H7 (cell line): Measurements from ENCODE around the gene PHB1. TPM values are rescaled to one million over a fixed set of nuclear protein-coding genes. Genes with fewer than 3 reads are reported as not detected.

Experiments used
- DNase-seq: peaks from one replicate; pipeline ENCODE4 v3.0.0; 2012
- H3K27me3 ChIP-seq: 2 replicates; pipeline ENCODE4 v1.6.0; 2011; ENCODE audit warnings: mild to moderate bottlenecking, low read length; ENCODE audit not compliant: control insufficient read depth, insufficient read depth
- H3K36me3 ChIP-seq: replicated peaks from 2 replicates; pipeline ENCODE4 v1.5.1; 2011; ENCODE audit warnings: low read length; ENCODE audit not compliant: control insufficient read depth, insufficient read depth
- H3K4me3 ChIP-seq: 2 replicates; pipeline ENCODE4 v1.5.1; 2011; ENCODE audit warnings: low read depth, mild to moderate bottlenecking, control low read depth, low read length, moderate library complexity; ENCODE audit not compliant: insufficient read depth
- total RNA-seq: library from RNA; depleted of rRNA; stranded (reverse); fragments of >200 nt; shearing (Covaris generic); gene quantifications from 2 replicates; pipeline ENCODE4 v1.2.3, GENCODE V29; 2014; rRNA removed

PHB1 gene
- 310 and 384 TPM in 2 replicates for total RNA-seq

DNA sequence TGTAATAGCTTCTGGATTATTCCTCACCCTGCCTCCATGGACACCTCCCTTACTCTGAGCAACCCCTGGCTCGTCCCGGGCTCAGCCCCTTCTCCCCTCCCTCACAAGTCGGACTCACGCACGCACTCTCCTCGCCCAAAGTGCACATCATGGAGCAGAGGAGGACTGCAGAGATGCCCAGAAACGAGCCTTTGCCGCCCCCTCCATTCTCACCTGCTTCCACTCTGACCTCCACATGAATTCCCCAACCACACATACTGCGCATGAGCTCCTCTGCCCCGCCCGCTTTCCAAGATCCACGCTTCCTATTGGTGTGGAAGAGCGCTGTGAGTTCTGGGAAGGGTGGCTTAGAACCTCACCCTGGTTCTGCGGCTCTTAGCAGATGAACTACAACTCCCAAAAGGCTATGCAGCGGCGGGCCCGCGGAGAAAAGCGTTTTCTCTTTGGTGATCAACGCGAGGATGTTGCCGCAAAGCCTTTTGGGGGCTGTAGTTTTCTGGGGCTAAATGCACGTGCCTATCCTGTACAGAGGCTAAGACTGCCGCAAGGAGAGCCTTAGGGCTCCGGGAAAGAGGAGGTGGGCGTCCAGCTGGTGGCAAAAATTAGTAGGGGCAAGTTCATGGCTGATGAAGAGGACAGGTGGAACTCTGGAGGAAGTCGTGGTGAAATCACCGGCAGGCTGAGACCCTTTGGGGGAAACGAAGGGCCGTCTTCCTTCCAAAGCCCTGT lies at the start of gene PHB1:
Gene PHB1, minus strand, starts transcription at position 261 of the 729 bp plus-strand sequence. CDS start 1,618 bp downstream, outside the sequence.
- peaks cover 25% of the 10 kb centered on the region for H3K36me3 ChIP-seq
- peak; percentile 93 for DNase-seq
- no peaks in the 10 kb centered on the region for H3K27me3 ChIP-seq
- peak within 1 kb of the TSS; percentile 91 for H3K4me3 ChIP-seq

DNA sequence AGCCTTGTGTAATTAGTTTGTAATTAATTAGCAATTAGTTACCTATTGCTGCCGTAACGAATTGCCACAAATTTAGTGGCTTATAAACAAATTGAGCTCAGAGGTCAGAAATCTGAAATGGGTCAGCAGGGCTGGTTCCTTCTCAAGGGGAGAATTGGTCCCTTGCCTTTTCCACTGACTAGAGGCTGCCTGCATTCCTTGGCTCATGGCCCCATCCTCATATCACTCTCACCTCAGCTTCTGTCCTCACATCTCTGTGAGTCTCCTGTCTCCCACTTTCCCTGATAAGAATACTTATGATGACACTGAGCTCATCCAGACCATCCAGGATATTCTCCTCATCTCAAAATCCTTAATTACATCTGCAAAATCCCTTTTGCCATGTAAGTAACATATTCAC lies 49.4 kb upstream of the PHB1 start:
- H3K27me3 ChIP-seq: peaks cover 4% of the 10 kb centered on the region
- DNase-seq: no peak

DNA sequence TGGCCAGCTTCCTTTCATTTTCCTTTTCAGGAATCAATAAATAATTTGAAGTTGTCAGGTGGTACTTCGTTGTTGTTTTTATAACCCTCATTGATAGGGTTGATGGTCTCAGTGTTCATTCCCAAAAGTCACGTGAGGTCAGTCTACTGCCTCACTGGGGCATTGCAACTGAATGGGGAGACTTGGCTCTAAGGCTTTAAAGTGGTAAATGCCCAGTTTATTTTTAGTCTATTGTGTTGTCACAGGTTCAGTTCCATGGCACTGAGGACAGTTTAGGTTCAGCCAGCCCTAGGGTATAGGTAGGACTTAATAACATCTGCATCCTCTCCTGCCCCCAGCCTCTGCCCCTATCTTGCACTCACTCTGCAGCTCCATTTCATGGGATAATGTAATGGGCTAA lies 46.9 kb upstream of the PHB1 start:
- Histone ChIP-seq H3K36me3 (no peaks in the 10 kb centered on the region), H3K4me3 (no peak overlapping the region), H3K27me3 (no peaks in the 10 kb centered on the region; the same call in 1 of the 2 replicates)
- DNase-seq: no peak

More for the DNA sequence above, 49.4 kb upstream of the PHB1 start:
- H3K36me3 ChIP-seq: no peaks in the 10 kb centered on the region
- H3K4me3 ChIP-seq: no peak overlapping the region

DNA sequence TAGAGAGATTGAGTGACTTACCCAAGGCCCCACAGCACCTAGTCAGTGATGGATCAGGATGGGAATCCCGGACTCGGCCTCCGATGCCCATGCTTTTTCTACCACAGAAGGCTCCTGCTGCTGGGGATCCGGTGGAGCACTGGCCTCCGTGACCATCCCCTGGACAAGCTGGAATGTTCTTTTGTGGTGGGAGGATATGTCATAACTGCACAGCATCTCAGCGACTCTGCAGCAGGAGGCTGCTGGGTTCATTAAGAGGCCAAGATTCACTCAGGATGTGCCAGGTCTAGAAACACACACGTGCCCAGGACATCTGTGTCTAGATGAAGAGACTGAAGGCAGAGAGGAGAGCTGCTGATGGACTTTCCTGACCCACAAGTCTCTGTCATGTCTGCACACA lies 45.7 kb upstream of the PHB1 start:
- H3K36me3 ChIP-seq: no peaks in the 10 kb centered on the region
- no peak overlapping the region for H3K4me3 ChIP-seq
- no peak for DNase-seq
- no peaks in the 10 kb centered on the region for H3K27me3 ChIP-seq

DNA sequence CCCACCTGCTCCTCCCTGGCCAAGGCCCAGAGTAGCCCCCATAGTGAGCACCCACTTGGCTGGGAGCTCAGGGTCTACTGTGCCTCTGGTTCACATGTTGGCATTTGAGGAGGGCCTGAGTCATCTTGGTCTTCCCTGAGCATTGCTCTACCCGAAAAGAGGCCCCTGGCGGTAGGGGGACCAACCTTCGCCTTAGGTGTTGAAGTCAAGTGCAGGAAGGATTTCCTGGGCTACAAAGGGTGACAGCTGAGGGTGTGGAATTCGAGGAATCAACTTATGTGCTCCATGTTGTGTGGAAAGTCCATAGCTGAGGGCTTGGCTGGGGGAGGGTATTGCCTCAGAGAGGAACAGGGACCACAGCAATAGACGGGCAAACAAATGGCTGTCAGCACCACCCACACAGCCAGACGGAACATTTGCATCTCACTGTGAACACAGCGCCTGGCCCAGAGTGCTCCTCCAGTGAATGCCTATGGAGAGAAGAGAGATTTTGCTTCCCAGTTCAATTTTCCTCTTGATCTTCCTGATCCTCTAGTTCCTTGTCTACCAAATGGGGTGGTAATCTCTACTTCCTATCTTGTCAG lies 44.8 kb upstream of the PHB1 start:
- peak; percentile 70 for DNase-seq
- Histone ChIP-seq H3K27me3 (no peaks in the 10 kb centered on the region), H3K36me3 (no peaks in the 10 kb centered on the region), H3K4me3 (no peak overlapping the region)

DNA sequence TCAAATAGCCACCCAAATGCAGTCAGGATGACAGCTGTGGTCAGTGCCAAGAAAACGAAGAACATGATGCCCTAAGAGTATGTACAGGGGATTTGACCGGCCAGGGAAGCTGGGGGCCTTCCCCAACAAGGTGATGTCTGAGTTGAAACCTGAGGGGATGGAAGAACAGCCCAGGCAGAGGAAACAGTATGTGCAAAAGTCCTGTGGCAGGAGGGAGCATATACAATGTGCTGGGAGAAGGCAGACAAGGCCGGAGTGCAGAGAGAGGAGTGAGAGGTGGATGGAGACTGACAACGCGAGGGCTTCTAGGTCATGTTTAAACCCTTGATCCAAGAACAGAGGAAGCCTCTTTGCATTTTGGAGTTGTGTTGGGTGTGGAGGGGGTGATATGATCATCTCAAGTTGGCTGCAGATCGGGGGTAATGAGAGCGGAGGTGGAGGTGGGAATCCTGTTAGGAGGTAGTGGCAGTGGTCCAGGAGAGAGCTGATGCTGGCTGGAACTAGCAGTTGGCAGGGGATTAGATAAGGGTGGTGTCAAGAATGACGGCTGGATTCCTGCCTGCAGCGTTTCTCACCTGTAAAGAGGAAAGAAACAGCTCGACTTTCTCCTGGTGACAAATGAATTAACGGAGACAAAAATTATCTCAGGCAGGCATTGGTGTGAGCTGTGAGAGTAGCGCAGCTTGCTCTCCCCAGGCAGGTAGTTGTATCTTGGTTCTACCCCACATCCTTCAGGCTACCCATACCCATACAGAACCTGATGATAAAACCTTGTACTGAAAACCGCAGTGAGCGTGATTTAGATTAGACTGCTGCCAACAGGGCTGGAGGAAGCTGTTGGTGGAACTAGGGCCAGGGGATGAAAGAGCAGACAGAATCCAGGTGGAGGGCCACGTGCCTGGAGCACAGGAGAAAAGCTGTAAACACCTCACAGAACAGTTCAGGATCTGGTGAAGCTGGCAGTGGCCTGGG lies 43.2 kb upstream of the PHB1 start:
- no peak for DNase-seq
- Histone ChIP-seq H3K4me3 (no peak overlapping the region), H3K27me3 (no peaks in the 10 kb centered on the region), H3K36me3 (no peaks in the 10 kb centered on the region)

DNA sequence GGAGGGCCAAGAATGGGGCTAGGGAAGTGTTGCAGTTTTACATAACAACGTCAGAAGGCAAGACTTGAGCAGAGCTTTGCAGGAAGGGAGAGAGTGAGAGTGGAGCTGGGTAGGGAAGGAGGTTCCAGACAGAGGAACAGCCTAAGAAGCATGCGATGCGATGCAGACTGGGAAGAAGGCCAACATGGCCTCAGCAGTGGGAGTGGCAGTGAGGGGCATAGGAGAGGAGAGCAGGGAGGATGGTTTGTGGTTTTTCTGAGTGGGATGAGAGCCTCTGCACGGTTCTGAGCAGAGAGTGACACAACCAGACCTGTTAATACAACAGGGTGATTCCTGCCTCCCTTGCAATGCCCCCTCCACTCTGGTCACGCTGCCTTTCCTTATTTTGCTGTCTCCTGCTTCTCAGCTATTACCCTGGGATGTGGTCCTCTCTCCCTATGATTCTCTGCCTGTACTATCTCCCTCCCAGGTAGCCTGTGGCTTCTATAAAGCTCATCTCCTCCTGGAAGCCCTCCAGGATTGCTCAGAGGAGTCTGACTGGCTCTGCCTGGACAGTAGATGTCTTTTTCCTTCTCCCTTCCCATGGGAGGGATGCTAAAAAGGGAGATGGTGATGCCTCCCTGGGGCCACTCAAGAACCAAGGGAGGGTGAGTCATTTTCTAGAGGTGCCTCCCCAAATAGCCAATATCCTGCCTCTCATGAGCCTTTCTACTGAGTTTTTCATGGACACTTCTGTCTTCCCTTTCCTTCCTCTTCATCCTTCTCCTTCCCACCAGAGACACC lies 41.7 kb upstream of the PHB1 start:
- H3K27me3 ChIP-seq: no peaks in the 10 kb centered on the region
- no peaks in the 10 kb centered on the region for H3K36me3 ChIP-seq
- DNase-seq: no peak
- H3K4me3 ChIP-seq: no peak overlapping the region

DNA sequence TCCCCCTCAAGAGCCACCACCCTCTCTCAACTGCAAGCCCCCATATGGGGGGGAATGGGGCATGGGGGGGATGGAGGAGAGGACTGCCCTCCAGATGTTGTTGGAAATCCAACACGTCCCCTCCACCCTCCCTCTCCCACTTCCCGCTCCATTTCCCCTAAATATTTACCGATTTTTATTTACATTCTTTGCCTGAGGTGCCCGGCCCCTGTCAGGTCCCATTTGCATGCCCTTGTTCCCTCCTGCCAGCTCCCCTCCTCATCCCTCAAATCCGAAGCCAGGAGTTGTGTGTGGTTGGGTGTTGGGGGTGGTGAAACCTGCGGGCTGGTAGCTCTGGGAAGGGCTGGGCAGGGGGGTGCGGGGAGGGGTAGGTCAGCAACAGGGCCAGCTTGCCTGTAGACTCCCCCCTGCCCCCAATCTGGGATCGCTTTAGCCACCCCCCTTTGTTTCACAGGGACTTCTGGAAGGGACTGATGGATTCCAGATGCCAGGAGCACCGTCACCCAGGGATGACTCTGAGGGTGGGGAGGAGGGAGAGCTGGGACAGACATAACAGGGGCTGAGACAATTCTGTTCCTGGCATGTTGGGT lies 40.7 kb upstream of the PHB1 start:
- no peak for DNase-seq
- Histone ChIP-seq H3K36me3 (no peaks in the 10 kb centered on the region), H3K27me3 (no peaks in the 10 kb centered on the region), H3K4me3 (no peak overlapping the region)

DNA sequence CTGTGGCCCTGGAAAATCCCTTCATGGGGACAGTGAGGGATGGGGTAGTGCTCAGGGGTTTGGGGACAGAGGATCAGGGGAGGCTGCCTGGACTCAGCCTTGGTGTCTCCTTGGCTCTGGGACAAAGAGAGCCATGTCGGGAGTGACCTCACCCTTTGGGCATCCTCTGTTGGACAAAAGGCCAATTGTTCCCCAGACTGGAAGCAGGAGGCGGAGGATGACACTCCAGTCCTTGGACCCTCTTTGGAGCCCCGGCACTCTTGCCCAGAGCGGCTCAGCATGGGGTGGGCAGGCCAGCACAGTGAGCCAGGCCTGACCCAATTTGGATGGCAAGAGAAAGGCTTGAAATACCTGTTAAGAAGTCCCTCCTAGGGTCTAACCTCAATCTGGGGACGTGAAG lies 39.4 kb upstream of the PHB1 start:
- no peaks in the 10 kb centered on the region for H3K27me3 ChIP-seq
- no peak overlapping the region for H3K4me3 ChIP-seq
- H3K36me3 ChIP-seq: no peaks in the 10 kb centered on the region
- DNase-seq: no peak

DNA sequence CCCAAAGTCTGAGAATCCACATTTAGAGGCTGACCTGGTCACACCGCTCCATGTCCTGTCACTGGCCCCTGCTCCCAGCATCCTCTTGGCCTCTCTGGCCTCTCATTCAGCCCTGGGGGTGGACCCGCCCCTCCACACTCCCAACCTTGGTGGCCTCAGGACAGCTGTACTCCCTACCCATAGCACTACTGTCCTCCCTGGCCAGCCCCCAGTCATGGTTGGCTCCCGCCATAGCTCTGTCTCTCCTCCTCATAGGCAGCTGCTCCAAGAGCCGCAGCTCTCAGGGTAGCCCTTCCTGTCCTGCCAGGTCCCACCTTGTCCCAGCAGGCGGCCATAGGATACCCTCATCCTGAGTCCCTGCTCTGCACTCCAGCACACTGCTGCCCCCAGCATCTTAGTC lies 38.0 kb upstream of the PHB1 start:
- no peak overlapping the region for H3K4me3 ChIP-seq
- 0 out of 2 replicates have a peak, but pooled peaks cover 1% of the 10 kb centered on the region for H3K27me3 ChIP-seq
- no peak for DNase-seq
- H3K36me3 ChIP-seq: no peaks in the 10 kb centered on the region

DNA sequence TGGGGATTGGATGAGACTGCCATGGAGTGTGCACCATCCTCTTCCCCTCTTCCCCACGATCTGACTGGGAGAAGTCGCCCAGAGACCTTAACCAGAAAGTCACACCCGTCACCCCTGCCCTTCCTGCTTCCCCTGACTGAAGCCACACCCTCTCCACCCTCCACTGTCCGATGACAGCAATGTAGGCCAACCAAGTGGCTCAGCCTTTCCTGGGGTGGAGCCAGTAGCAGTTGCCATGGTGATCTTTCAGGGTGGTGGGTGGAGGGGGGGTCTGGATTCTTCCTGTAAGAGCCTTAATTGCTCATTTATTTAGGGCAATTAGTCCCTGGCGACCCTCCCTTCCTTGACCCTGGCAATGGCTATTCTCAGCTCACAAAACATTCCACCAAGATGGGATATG lies 37.5 kb upstream of the PHB1 start:
- no peaks in the 10 kb centered on the region for H3K36me3 ChIP-seq
- no peak overlapping the region for H3K4me3 ChIP-seq
- 0 out of 2 replicates have a peak, but pooled peaks cover 1% of the 10 kb centered on the region for H3K27me3 ChIP-seq
- no peak for DNase-seq

DNA sequence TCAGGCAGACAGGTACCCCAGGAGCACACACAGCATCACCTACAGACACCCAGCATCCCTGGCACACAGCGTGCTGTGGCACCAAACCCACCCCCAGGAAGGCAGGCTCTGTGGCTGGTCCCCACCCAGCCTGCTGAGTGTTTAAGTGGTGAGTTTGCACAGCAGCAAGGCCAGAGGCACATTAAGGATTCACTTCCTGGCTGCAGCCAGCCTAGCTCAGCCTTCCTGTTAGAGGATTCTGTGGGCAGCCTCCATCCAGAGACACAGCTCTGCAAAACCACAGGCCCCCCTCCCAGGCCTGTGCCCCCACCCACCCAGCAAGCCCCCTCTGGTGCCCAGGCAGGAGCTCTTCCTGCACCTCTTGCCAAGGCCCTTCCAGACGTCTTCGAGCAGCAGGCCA lies 36.1 kb upstream of the PHB1 start:
- no peak for DNase-seq
- H3K27me3 ChIP-seq: 0 out of 2 replicates have a peak, but pooled peaks cover 1% of the 10 kb centered on the region
- H3K36me3 ChIP-seq: no peaks in the 10 kb centered on the region
- no peak overlapping the region for H3K4me3 ChIP-seq

DNA sequence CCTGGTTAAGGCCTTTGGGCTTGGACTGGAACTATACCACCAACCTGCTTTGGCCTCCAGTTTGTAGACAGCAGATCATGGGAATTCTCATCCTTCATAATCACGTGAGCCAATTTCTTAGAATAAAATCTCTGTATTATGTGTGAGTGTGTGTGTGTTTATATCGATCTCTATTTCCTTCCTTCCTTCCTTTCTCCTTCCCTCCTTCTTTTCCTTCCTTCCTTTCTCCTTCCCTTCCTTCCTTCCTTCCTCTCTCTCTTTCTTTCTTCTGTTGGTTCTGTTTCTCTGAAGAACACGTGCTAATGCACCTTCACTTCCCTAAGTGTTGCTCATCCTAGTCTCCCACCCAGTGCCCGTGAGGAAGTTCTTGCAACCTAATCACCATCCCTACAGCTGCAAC lies 35.5 kb upstream of the PHB1 start:
- DNase-seq: no peak
- Histone ChIP-seq H3K4me3 (no peak overlapping the region), H3K27me3 (0 out of 2 replicates have a peak, but pooled peaks cover 1% of the 10 kb centered on the region), H3K36me3 (no peaks in the 10 kb centered on the region)
